Right ventricle myocardium superior (tissue), 1 donor: ENCODE results near the gene RASGRF2. TPM values are rescaled to one million over a fixed set of nuclear protein-coding genes. Genes with fewer than 3 reads are reported as not detected.
A peak's percentile ranks its signal among the peaks of the same experiment; 100 is the strongest.

ENCODE experiments used
- ATAC-seq: fragments of 200-7000 bp; cut with Tn5 transposase; one replicate; pipeline ENCODE4 v1.9.1; 2020; ENCODE audit warnings: mild to moderate bottlenecking; ENCODE audit not compliant: poor library complexity
- DNase-seq: peaks from one replicate; pipeline ENCODE4 v3.0.0-alpha.2; 2020
- intact Hi-C: fragments of 100-400 bp; cut with DNase I; formaldehyde crosslinking; loops from one replicate; pipeline ENCODE4 v1.11.2; 2022
- total RNA-seq: library from RNA; stranded (reverse); fragmentation: NEBNext Ultra II Directional; extraction: Animal tissue kit (Norgen Biotek cat#: 25700); gene quantifications from one replicate; pipeline ENCODE4 v1.2.1, GENCODE V29; 2021
- donor health status: DM: no; HTN: yes; CAD: no; lungs with severe emphysema.

Gene RASGRF2
- total RNA-seq, 1 donor from 2014 or later: 6.4 TPM

DNA sequence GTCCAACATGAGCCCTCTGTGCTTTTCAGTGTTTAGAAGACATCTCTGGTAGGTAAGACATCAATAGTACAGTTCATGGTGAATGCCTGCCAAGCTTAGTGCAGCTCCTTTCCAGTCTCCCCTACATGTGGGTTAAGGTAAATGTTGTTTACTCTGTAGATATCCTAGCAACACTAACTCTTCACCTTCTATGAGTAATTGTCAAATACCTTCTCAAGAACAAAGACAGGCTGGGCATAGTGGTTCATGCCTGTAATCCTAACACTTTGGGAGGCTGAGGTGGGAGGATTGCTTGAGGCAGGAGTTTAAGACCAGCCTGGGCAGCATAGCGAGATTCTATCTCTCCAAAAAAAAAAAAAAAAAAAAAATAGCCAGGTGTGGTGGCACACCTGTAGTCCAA, 18.7 kb upstream of the RASGRF2 start:
- DNase-seq (no peak), ATAC-seq (no peak)
- intact Hi-C loops: no loop called here

DNA sequence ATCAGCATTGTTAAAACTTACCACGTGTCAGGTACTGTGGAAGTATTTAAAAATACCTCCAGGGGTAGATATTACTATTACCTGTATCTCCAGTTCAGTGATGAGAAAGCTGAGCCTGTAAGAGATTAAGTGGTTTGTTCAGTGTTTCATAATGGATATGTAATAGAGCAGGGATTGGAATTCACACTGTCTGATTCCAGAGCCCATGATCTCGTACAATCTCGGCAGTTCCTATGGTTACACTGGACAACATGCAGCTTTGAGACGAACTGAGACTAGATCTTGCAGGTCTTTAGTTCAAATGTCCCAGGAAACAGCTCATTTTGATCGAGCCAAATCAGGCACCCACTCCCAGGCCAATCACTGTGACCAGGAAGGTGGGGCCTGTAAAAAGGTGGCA, 8.8 kb upstream of the RASGRF2 start:
- DNase-seq: no peak
- intact Hi-C loops: no loop called here
- no peak for ATAC-seq

- intact Hi-C loops: no loop called here
- DNase-seq: no peak
- ATAC-seq: no peak
These were observed 6.6 kb upstream of the RASGRF2 start for GRCh38 chr5:80953587-80953986.

- intact Hi-C loops: no loop called here
- no peak for DNase-seq
- no peak for ATAC-seq
These were observed 5.0 kb upstream of the RASGRF2 start for GRCh38 chr5:80955082-80955590.

GRCh38 chr5:80956272-80956671, 3.9 kb upstream of the RASGRF2 start:
- ATAC-seq (no peak), DNase-seq (no peak)
- intact Hi-C loops: no loop called here

DNA sequence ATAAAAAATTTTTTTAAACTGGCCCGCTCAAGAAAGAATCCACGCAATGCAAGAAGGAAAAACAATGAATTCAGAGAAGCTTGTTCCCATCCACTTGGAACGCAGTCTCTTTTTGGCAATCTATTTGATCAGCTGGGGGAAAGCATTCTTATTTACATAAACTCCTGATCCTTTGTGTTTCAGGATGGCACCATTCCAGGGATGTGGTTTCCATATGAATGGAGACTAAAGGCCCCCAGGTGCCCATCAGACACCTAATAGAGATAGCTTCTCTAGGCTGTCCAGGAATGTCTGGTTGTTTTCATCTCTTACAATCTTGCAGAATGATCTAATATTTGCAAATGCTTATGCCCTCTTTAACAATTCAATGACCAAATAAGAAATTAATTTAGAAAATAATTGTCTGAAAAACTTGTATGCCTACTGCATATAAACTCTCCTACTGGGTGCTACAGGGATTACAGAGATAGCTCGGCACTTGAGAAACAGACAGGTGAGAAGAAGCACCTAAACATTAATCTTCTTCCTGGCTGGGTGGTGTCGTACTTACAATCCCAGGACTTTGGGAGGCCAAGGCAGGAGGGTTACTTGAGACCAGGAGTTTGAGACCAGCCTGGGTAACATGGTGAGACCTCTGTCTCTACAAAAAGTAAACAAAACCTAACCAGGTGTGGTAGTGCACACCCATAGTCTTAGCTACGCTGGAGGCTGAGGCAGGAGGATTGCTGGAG, 3.0 kb upstream of the RASGRF2 start:
- intact Hi-C loops: no loop called here

GRCh38 chr5:80958616-80959015, 1.5 kb upstream of the RASGRF2 start:
- ATAC-seq (no peak), DNase-seq (no peak)
- intact Hi-C loops: no loop called here

More for the DNA sequence above, 3.0 kb upstream of the RASGRF2 start:
- no peak for DNase-seq
- ATAC-seq: no peak

DNA sequence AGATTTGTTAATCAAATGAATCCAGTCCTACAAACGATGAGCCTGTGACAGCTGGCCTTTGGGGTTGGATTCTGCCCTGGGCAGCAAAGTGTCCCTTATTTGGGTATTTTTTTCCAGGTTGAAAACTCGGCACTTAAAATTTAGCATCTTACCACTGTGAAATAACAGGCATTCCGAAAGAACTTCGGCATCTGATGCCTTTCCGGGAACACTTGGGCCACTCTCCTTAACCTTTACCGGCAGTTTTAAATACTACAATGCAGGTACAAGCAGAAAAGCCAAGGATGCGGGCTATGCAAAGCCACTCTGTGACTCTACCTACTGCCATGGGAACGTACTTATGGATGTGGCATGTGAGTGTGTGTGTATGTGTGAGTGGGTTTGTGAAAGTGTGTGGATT, 1.0 kb upstream of the RASGRF2 start:
- no peak for DNase-seq
- no peak for ATAC-seq
- intact Hi-C loops: no loop called here

- intact Hi-C loops: loop anchor here (10.0 kb wide), 1 partner anchor 104 kb away; no protein-coding TSS in a partner anchor
- DNase-seq: peak; percentile 48
These were observed 590 bp downstream of the RASGRF2 start for GRCh38 chr5:80960531-80961375.

DNA sequence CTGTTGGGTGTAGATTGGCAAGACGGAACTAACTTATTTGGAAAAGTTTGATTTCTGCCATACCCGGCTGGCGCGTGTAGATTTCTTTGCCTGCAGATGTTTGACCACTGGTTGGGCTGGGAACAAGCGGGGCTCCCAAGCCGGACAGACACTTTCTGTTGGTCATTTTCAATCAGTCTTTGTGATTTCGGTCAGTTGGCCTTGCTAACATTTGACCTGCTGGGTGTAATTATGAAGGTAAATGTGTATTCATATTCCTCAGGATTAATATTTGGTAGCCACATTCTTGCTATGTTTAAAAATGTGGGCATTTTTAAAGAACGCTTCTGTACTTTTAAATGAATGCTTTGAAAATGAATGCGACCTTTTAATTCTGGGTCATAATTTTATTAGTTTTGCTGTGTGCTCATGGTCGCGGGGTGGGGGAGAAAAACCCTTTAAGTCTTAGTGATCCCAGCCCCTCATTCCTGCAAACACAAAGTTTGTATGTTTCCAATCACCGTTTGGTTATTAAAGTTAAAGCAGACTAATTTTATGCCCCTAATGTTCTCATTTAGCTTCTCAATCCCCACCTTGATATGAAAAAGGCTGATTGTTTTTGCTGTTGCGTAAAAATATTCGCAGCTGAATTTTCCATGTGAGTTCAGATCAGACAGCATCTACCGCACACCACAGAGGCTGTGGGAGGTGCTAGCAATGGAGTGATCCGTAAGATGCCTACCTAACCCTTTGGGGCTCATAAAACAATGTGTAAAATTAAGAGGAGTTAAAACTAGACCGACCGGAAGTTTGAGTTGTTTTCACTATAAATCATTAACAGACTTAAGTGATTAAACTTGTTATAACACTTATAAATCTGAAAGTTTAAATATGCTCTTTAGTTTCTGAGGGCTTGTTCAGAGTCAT, 1.5 kb downstream of the RASGRF2 start:
- DNase-seq: no peak
- intact Hi-C loops: loop anchor here (10.0 kb wide), 1 partner anchor 103 kb away; no protein-coding TSS in a partner anchor
- no peak for ATAC-seq

More at GRCh38 chr5:80960531-80961375, 590 bp downstream of the RASGRF2 start:
- peak; percentile 68 for ATAC-seq

- DNase-seq (no peak), ATAC-seq (no peak)
- intact Hi-C loops: loop anchor here (10.0 kb wide), 1 partner anchor 102 kb away; no protein-coding TSS in a partner anchor
These were observed 2.7 kb downstream of the RASGRF2 start for GRCh38 chr5:80962630-80963520.

- intact Hi-C loops: loop anchor here (10.0 kb wide), 1 partner anchor 101 kb away; no protein-coding TSS in a partner anchor
- ATAC-seq (no peak), DNase-seq (no peak)
These were observed 3.3 kb downstream of the RASGRF2 start for GRCh38 chr5:80963521-80963895.

DNA sequence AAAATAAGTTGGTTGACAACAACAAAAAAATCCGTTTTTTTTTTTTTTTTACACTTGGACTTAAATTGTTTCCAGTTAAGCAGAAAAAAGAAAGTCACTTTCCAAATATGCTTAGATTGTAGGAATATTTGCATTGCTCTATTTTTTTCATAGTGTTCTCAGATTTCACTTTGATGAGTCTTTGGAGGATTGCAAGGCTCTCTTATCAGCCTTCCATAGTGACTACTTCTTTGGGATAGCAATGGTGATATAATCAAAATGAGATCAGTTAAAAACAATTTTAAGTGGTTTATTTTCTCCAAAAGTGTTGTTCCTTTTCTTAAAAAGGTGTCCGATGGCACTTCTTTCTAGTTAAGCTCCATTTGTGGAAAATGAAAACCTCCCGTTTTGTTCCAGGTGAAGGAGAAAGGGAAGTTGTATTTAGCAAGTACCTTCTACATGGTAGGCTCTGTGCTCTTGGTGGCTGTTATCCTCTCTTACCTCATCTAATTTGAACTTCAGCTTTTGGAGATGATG, 3.9 kb downstream of the RASGRF2 start:
- intact Hi-C loops: loop anchor here (10.0 kb wide), 1 partner anchor 101 kb away; no protein-coding TSS in a partner anchor
- ATAC-seq (no peak), DNase-seq (no peak)

- intact Hi-C loops: loop anchor here (10.0 kb wide), 1 partner anchor 100 kb away; no protein-coding TSS in a partner anchor
- no peak for DNase-seq
- ATAC-seq: no peak
These were observed 4.3 kb downstream of the RASGRF2 start for GRCh38 chr5:80964491-80964890.

DNA sequence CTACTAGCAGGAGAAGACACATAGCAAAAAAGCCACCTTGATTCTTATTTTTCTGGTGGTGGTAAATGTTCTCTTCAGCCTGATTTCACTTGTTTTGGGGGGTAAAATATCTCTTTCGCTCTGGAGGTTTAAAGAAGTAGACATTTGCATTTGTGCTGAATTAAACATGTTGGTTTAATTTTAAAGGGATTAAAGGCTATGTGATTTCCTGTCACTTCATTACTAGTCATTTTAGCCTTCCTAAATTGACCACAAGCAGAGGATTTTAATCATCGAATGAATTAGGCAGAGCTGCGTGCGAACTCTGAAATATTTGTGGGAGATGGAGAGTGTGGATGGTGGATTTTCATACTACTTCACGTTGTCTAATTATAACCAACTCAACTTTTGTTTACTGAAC, 4.8 kb downstream of the RASGRF2 start:
- intact Hi-C loops: loop anchor here (10.0 kb wide), 1 partner anchor 100 kb away; no protein-coding TSS in a partner anchor
- no peak for ATAC-seq
- no peak for DNase-seq

DNA sequence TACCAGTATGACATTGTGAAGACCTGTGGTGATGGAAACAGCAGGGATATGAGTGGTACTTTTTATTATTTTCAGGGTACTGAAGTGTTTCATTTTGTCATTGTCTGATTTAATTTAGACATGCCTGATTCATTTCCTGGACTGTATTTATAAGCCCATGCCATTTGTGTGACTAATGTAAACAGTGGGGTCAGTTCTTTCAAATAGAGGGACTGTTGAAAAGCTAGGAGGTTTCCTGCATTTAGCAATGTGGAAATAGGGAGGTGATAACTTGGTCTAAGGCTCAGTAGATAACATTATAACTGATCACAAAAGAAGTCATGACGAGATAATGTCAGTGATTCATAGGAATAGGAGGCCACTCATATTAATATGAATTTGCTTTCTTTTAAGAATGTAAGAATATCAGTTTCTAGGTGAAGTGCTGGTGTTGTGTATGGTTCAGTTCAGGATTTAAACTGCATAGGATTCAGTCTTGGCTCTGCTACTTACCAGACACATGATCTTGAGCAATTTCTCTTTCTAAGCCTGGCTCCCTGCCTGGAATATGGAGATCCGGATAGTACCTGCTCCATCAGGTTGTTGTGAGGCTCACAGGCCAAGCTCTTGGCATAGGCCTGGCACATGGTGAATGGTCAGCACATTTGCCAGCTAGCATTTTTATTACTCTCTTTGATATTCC, 7.5 kb downstream of the RASGRF2 start:
- DNase-seq: no peak
- intact Hi-C loops: loop anchor here (10.0 kb wide), 1 partner anchor 97 kb away; no protein-coding TSS in a partner anchor
- peak; percentile 56 for ATAC-seq

DNA sequence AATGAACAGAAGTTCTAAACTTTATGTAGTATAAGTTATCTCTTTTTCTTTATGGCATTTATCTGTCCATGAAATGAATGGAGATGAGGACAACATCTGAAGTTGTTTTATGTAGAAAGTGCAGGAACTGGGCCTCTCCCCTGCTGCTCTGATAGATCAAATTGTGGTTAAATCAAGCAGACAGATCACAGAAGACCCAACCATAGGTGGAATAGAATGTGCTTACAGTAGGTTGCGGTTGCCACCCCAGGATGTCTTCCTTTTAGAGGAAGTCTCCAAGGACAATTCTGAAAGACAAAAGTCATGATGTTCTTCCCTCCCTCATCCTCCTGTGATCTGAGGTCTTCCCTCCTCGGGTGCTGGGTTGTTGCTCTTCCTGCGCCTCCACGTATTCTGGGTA, 12.9 kb downstream of the RASGRF2 start:
- ATAC-seq (no peak), DNase-seq (no peak)
- intact Hi-C loops: no loop called here
